GM18861 (cell line): ENCODE results near the gene REXO4.

ENCODE experiments used
- ATAC-seq: cut with Tn5 transposase; IDR thresholded peaks from one replicate; pipeline ENCODE4 v1.9.1; 2021; ENCODE audit not compliant: unreplicated experiment

The REXO4 gene

DNA sequence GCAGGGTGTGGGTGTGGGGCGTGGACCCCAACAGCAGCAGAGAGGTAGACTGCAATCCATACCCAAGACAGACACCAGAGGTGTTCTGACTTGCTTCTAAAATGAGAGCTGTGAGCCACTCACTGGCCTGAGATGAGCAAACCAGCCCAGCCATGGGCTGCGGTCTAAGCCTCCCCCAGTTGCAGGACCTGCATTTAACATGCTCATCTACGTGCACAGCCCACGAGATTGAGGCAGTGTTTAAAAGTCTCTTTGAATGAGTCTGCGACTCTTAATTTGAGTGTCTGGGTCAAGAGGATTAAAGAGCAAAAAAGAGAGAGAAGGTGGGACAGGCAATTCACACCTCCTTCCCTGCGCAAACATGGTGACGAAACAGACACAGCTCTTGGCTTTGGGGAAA lies 47.9 kb downstream of the REXO4 start:
- ATAC-seq, result no peak

DNA sequence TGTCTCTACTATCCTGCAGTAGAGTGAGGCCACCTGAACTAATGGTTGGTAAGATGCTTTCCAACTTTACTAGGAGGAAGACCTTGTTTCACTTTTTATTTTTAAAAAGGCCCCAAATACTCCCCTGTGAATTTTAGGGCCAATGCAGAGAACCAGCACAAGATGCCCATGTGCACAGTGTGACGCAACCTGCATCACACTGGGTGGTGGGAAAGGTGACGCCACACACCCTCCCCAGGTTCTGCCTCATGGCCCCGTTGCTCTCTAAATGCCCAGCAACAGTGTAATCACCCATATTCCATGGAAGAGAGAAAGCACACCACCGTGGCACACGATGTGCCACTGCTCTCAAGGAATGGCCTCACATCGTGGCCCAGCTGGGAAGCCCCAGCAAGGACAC lies 48.4 kb downstream of the REXO4 start:
- no peak for ATAC-seq

DNA sequence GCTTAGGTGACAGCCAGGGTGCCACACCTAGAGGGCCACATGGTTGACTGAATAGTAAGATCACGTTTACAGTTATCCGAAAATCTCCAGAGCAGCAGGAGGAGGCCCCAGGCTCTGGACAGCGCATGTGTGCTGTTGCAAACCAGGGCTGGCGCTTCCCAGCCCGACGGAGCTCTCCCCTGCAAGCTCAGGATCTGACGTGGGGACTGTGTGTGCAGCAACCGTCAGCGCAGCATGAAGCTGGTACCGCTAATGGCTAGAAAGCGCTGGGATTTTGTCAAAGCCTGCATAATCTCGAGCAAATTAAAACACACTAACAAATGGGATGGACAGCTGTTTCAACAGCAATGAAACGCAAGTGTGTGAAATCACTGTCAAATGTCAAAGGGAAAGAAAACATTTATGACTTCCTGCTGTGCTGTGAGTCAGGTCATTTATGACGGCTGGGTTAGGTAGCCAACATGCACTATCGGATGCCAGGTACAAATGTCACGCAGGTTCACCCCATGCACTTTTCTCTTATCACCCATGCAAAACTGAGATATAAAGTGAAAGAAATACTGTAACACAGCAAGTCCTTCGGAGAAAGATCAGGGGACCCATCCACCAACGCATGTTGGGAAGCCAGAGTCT lies 49.4 kb downstream of the REXO4 start:
- ATAC-seq, result no peak

DNA sequence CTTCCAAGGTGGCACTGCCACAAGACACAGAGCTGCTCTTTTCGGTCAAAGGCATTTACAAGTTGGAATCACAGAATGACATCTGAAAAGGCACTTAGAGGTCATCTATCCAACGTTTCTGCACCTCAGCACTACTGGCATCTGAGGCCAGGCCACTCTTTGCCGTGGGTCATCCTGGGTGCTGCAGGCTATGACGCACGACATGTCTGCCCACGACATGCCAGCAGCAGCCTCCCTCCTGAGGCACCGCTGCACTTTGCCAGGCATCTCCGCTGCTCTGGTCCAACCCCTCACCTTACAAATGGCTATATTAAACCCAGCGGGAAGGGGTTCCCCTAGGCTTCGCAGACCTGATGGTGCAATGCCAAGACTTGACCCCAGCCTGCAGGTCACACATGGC lies 50.0 kb downstream of the REXO4 start:
- ATAC-seq, result no peak

DNA sequence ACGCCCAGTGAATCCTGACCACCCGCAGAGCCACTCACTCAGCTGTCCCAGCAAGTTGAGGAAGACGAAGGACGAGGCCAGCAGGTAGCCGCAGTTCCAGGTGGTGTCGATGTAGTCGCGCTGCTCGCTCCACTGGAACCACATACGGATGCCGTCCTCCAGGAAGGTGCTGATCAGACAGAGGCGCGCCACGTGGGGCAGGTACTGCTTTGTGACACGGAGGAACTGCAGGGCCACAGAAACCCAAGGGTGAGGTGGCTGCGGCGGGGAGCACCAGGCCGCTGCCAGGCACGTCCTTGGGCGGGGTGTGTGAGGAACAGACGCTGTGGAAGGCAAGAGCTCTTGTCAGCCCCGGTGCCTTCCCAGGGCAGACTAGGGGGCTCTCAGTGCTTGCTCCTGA lies 50.6 kb downstream of the REXO4 start:
- no peak for ATAC-seq

DNA sequence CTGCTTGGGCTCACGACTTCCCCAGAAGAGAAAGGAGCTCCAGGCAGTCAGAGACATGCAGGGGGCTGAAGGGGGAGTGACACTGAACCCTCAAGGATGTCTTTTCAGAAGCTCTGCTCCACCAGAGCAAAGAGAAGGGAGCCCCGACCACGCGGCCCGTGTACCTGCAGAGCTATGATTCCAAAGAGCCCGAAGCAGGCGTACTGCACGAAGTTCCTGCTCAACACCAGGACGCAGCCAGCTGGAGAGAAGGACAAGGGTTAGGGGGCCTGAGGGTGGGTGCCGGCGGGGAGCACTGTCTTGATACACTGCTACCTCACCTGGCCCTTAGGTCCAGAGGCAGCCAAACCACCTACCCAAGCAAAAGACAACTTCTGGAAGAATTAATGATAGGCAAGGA lies 51.4 kb downstream of the REXO4 start:
- ATAC-seq, result no peak

DNA sequence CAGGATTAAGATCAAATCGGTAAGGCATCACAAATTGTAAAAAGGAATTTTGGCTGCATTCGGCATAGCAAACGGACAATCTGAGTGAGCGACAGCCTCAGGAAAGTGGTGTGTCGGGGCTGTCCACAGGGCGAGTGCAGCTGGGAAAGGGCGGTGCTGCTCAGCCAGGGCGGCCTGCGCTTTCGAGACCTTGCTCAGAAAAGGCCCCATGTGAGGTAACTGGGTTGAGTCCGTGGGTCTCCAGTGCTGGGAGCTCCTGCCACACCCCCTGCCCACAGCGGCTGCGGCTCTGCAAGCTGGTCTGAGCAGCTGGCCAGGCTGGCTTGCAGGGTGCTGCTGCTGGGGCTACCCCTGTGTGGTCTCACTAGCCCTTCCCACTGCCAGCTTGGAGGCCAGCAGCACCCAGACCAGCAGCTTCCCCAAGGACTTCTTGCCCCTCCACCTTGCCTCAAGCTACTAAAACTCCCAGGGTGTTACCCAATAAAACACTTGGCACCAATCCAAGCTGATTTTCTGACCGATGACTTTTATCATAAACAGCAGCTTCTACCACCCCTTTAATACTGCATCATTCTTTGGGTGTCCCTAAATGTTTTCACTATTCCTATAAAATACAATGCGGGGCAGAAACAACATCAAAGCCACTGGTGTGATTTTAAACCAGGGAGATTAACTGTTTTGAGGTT lies 55.3 kb downstream of the REXO4 start:
- no peak for ATAC-seq

DNA sequence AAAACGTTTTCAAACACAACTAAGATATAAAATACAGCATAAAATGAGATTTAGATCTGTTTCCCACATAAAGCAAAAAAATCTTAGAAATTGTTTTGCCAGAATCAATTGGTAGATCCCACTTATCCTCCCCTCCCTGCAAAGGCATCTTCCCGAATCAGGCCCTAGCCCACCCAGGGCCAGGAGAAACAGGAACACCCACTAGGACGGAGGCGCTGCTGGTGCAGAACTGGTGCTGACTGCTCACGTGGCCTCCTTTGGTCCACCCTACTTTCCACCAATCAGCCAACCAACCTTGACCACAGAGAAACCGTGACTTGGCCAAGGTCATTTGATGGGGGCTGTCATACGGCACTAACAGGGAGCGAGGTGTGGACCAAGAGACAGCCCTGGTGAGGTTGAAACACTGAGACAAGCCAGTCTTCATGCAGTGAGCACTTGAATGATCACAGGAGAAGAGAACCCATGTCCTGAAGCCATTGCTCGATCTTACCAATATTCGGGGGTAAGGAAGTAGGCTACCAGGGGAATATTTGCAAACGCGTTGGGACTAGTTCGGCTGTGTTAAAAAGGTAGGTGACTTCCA lies 56.2 kb downstream of the REXO4 start:
- no peak for ATAC-seq

DNA sequence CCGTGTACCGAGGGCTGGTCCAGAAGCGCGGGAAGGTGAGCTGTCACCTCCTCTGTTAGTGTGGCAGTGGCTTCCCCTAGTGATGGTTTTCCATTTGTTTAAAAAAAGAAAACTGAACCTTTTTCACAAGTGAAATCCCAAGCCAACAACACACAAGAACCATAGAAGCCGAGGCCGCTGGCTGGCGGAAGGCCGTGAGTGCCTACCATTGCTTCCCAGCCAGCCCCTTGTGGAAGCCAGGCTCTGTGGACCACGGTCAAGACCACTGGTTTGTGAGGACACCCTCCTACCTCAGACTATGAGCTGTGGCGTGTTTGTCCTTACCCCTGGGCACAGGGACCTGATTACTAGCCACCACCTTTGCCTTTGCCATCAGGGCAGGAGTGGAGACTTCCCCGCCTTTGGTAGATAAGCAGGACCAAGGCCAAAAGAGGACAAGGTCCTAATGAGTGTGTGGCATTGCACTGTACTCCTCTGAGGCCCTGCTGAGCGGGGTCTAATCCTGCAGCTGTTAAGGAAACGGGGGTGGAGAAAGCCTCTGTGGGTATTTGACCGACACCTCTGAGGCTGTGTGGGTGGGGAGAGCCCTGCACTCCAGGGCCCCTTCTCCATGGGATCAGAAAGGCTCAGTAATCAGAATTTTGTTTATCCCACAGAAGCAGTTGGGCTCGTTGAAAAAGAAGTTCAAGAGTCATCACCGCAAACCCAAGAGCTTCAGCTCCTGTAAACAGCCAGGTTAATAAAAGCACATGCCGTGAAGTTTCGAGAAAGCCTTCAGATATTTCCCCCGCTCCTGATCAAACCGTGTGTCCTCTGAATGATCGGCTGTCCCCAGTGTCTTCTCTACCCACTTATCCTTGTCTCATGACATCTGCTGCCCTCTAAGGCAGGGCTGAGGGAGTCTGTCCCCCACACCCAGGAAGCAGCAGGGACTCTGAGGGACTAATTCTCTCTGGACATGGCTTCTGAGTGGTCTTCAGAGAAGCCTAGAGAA lies 57.1 kb downstream of the REXO4 start:
- no peak for ATAC-seq

DNA sequence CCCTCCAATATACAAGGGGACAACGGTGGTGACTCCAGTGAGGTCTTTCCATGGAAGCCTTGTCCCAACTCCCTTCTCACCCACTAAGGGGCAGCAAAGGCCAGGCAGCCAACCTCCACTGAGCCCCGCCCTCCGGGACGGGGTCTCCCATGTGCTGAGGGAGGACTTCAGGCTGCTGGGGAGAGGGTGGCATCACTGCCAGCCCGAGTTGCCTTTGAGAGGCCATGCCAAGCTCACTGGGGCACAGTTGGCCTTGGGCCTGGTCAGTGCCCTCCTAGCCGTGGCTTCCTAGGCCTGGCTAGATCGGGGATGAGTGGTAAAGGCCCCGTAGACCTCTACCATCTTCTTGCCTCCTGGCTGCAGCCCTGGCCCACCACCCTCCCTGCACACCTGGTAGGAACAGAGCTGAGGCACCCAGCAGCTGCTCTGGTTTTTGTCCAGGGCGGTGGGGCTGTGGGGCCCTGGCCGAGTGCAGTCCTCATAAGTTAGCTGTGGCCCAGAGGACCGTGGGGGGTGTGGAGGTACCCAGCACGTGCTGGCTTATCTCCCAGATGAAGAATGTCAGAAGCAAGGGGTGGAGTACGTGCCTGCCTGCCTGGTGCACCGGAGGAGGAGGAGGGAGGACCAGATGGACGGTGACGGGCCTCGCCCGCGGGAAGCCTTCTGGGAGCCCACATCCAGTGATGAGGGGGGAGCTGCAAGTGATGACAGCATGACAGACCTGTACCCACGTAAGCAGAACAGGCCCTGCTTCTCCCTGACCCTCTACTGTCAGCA lies 58.2 kb downstream of the REXO4 start:
- no peak for ATAC-seq

DNA sequence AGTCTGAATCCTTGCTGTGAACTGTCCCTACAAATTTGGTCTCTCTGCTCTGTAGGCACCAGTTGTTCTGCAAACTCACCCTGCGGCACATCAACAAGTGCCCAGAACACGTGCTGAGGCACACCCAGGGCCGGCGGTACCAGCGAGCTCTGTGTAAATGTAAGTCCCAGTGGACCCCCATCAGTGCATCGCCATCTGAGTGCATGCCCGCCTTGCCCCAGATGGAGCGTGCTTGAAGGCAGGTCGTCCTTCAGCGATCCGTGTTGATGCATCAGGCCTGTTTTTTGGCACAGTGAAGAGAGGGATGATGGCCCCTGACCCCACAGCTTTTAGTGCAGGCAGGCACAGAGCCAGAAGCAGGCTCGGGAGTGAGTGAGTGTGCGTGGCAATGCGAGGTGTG lies 60.2 kb downstream of the REXO4 start:
- ATAC-seq, result no peak

DNA sequence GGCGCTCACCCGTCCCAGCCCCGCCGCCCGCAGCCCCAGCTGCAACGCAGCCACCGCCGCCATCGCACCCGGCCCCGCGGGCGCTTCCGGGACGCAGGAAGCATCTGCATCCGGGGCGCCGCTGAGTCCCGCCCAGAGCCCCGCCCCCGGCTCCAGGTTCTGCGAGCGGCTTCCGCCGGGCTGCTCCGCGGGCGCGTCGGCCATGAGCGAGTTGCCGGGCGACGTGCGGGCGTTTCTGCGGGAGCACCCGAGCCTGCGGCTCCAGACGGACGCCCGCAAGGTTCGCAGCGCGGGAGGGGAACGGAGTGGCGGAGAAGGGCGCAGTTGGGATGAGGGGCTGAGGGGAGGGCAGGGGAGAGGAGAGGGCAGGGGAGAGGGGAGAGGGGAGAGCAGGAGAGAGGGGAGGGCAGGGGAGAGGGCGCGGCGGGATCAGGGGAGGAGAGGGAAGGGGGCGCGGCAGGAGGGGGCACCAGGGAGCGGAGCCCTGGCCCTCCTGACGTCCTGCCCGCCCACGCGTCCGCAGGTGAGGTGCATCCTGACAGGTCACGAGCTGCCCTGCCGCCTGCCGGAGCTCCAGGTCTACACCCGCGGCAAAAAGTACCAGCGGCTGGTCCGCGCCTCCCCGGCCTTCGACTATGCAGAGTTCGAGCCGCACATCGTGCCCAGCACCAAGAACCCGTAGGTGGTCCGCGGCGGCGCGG lies 61.3 kb downstream of the REXO4 start, which contains the start of the genes SURF1 and SURF2:
SURF1 (minus strand) TSS at position 97 of the 701 bp plus-strand sequence; CDS start at position 63, 34 bp downstream.
SURF2 (plus strand) TSS at position 160 of the 701 bp plus-strand sequence; CDS start at position 203, 43 bp downstream.
- ATAC-seq, result no peak
